ENCODE data around the gene TMEM164. TPM values are rescaled to one million over a fixed set of nuclear protein-coding genes. Genes with fewer than 3 reads are reported as not detected.
A peak's percentile ranks its signal among the peaks of the same experiment; 100 is the strongest.

The TMEM164 gene
- total and polyA plus RNA-seq, 10 of the 15 experiments (the other 5 are each of a cell fraction or from before 2014, with no cell fraction given): 0.61 to 18.3 (median 7.0) TPM

DNA sequence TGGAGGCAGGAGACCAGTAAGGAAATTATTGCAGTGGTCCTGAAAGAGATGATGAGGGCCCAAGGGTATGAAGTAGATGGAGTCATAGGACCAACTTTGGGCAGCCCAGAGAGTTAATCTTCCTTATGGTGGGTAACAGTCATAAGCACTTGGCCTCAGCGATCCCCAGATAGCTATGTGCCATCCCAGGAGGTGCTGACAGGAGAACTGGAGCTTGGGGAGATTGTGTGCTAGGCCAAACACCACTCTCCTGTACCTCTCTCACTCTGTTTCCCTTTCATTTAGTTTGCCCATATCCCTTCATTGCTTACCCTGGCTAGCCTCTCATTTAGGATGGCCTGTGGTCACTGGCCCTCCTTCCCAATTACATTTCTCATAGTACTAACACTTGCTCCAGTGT, 60.0 kb downstream of the TMEM164 start (continued):
- TF ChIP-seq, protein P1, sequence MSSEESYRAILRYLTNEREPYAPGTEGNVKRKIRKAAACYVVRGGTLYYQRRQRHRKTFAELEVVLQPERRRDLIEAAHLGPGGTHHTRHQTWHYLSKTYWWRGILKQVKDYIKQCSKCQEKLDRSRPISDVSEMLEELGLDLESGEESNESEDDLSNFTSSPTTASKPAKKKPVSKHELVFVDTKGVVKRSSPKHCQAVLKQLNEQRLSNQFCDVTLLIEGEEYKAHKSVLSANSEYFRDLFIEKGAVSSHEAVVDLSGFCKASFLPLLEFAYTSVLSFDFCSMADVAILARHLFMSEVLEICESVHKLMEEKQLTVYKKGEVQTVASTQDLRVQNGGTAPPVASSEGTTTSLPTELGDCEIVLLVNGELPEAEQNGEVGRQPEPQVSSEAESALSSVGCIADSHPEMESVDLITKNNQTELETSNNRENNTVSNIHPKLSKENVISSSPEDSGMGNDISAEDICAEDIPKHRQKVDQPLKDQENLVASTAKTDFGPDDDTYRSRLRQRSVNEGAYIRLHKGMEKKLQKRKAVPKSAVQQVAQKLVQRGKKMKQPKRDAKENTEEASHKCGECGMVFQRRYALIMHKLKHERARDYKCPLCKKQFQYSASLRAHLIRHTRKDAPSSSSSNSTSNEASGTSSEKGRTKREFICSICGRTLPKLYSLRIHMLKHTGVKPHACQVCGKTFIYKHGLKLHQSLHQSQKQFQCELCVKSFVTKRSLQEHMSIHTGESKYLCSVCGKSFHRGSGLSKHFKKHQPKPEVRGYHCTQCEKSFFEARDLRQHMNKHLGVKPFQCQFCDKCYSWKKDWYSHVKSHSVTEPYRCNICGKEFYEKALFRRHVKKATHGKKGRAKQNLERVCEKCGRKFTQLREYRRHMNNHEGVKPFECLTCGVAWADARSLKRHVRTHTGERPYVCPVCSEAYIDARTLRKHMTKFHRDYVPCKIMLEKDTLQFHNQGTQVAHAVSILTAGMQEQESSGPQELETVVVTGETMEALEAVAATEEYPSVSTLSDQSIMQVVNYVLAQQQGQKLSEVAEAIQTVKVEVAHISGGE (CRISPR knock-in tag; IDR thresholded peaks at IDR 0.05): no peak
- no peak for TF ChIP-seq CEBPB (IDR thresholded peaks at IDR 0.05; ENCODE audit: borderline replicate concordance in 1 of 2, low read depth in 2 of 2, low read length in 2 of 2)
- no peak for TF ChIP-seq BHLHE40 (IDR thresholded peaks at IDR 0.05; ENCODE audit: borderline replicate concordance in 1 of 2, low read depth in 2 of 2, low read length in 1 of 2)

DNA sequence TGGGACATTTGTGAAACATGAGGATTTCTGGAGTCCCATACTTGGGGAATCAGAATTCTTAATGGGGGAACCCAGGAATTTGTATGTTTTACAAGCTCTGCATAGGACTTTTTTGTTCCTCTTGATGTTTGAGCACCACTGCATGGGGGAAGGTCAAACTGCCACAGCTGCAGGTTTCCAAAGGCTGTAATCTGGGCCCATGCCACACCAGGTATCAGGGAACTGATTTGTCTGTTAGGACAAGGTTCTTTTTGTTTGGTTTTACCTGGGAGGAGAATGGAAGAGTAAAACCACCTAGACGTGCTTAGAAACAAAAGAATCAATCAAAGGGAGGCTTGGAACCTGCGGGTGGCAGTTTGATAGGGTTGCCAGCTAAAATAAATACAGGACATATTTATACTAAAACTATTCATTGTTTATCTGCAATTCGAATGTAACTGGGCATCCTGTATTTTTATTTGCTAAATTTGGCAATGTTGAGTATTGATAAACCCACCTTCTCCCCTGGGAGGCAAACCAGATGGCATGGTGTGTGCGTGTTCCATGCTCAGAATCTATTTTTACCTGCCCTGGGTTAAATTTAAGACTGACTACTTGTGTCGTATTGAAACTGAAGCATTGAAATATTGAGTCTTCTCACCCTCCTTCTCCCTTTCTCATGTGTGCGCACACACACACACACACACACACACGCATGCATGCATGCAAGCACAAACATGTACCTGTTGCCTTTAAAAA, 63.7 kb downstream of the TMEM164 start:
- FAIRE-seq: no peak
- 30% methylated on average over 7 of the region's 7 CpGs for WGBS (ENCODE audit: insufficient coverage, insufficient replicate concordance, low lambda C conversion rate, missing lambda C conversion rate)
- ATAC-seq: no peak
- SMC1A ChIA-PET (ENCODE audit: uncharacterized antibody, unreplicated experiment): interaction anchor here (0.7 to 1.6 kb wide), 4 partner anchors 8 to 22 kb away, joined by 3 to 6 read pairs (median 3); no protein-coding TSS in a partner anchor
- BruUV-seq (replicated peaks): no TSS peak
- Histone ChIP-seq H3K79me2 (ENCODE audit: control insufficient read depth, insufficient read depth, low read length) (no peaks in the 10 kb centered on the region), H3K9me3 (replicated peaks; ENCODE audit: control insufficient read depth, insufficient read depth, low read length) (no peaks in the 10 kb centered on the region), H2AFZ (ENCODE audit: control insufficient read depth, low read depth, low read length) (no peak overlapping the region), H3K4me3 (no peak overlapping the region), H3K27me3 (replicated peaks in 1 of 2; ENCODE audit: control insufficient read depth in 2 of 2, insufficient read depth in 2 of 2, low read length in 1 of 2) (no peaks in the 10 kb centered on the region), H3K4me2 (ENCODE audit: control insufficient read depth, insufficient read depth) (no peak overlapping the region), H3K9ac (ENCODE audit: control insufficient read depth, insufficient read depth, low read length) (no peak overlapping the region), H3K4me1 (ENCODE audit: control insufficient read depth, insufficient read depth, low read length) (no peaks in the 10 kb centered on the region), H4K20me1 (ENCODE audit: control insufficient read depth, insufficient read depth) (no peaks in the 10 kb centered on the region), H3K36me3 (ENCODE audit: control insufficient read depth in 2 of 2, insufficient read depth in 2 of 2, low read length in 1 of 2) (no peaks in the 10 kb centered on the region), H3K27ac (ENCODE audit: control insufficient read depth, insufficient read depth) (no peak overlapping the region)
- intact Hi-C loops (cut with micrococcal nuclease; ENCODE audit: unreplicated experiment): no loop called here
- POLR2A ChIA-PET: interaction anchor here (1.0 kb wide), 1 partner anchor 9 kb away, joined by 3 read pairs; no protein-coding TSS in a partner anchor
- in situ Hi-C loops (cut with MboI): no loop called here
- CTCF ChIA-PET: interaction anchor here (0.9 to 1.6 kb wide), 3 partner anchors 61 to 176 kb away, joined by 4 to 5 read pairs (median 4); no protein-coding TSS in a partner anchor
- TF ChIP-seq, protein P2, sequence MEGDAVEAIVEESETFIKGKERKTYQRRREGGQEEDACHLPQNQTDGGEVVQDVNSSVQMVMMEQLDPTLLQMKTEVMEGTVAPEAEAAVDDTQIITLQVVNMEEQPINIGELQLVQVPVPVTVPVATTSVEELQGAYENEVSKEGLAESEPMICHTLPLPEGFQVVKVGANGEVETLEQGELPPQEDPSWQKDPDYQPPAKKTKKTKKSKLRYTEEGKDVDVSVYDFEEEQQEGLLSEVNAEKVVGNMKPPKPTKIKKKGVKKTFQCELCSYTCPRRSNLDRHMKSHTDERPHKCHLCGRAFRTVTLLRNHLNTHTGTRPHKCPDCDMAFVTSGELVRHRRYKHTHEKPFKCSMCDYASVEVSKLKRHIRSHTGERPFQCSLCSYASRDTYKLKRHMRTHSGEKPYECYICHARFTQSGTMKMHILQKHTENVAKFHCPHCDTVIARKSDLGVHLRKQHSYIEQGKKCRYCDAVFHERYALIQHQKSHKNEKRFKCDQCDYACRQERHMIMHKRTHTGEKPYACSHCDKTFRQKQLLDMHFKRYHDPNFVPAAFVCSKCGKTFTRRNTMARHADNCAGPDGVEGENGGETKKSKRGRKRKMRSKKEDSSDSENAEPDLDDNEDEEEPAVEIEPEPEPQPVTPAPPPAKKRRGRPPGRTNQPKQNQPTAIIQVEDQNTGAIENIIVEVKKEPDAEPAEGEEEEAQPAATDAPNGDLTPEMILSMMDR (IDR thresholded peaks at IDR 0.05 in 2 of 3, conservative IDR thresholded peaks at IDR 0.05 in 1 of 3; ENCODE audit: control insufficient read depth in 2 of 3, extremely low read depth in 1 of 3, insufficient read depth in 1 of 3, low read depth in 3 of 3, low read length in 3 of 3): peak in 1 of 3 experiments; percentile 18; a peak in 1 of 6 replicates
- 0 out of 2 replicates have a peak, but pooled peaks have one; percentile 12 for TF ChIP-seq RAD21 (IDR thresholded peaks at IDR 0.05; ENCODE audit: insufficient read depth, low read depth, low read length)
- TF ChIP-seq, protein P3, sequence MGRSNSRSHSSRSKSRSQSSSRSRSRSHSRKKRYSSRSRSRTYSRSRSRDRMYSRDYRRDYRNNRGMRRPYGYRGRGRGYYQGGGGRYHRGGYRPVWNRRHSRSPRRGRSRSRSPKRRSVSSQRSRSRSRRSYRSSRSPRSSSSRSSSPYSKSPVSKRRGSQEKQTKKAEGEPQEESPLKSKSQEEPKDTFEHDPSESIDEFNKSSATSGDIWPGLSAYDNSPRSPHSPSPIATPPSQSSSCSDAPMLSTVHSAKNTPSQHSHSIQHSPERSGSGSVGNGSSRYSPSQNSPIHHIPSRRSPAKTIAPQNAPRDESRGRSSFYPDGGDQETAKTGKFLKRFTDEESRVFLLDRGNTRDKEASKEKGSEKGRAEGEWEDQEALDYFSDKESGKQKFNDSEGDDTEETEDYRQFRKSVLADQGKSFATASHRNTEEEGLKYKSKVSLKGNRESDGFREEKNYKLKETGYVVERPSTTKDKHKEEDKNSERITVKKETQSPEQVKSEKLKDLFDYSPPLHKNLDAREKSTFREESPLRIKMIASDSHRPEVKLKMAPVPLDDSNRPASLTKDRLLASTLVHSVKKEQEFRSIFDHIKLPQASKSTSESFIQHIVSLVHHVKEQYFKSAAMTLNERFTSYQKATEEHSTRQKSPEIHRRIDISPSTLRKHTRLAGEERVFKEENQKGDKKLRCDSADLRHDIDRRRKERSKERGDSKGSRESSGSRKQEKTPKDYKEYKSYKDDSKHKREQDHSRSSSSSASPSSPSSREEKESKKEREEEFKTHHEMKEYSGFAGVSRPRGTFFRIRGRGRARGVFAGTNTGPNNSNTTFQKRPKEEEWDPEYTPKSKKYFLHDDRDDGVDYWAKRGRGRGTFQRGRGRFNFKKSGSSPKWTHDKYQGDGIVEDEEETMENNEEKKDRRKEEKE (IDR thresholded peaks at IDR 0.05): no peak
- no peak for DNase-seq (ENCODE audit: low read depth, low spot score)
- RAD21 ChIA-PET (ENCODE audit: unreplicated experiment): no interaction called here

Measured in GM12878 (cell line).